ENCODE results near the gene RSAD2. TPM values are rescaled to one million over a fixed set of nuclear protein-coding genes. Genes with fewer than 3 reads are reported as not detected.

RSAD2 gene
- total and polyA plus RNA-seq, 2 experiments from 2014 or later = 1.1 to 1.3 TPM

DNA sequence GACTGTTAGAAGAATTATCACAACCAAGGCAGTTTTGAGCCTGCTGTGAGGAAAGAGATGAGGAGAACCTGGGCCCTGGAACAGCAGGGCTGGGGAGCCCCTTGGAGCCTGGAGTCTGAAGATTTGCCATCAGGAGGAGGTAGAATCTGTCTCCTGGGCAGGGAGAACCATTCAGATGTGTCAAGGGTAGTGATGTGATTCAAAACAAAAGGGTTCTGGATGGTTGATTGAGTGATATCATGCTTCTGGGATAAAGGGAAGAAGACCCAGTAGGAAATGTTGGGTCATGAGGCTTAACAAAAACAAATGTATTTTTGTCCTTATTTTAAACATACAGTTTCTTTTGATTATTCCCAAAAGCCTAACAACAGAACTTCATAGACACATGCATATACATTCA lies 68.2 kb downstream of the RSAD2 start:
- no peaks in the 10 kb centered on the region for H3K79me2 ChIP-seq
- no peaks in the 10 kb centered on the region for H3K27me3 ChIP-seq
- H4K20me1 ChIP-seq (ENCODE audit: insufficient read depth, poor library complexity, severe bottlenecking) = no peaks in the 10 kb centered on the region
- DNase-seq (ENCODE audit: low spot score) = no peak
- H2AFZ ChIP-seq = no peak overlapping the region
- no peaks in the 10 kb centered on the region for H3K9me2 ChIP-seq (replicated peaks; ENCODE audit: insufficient read depth)
- H3K4me3 ChIP-seq = no peak overlapping the region
- no peaks in the 10 kb centered on the region for H3K36me3 ChIP-seq (replicated peaks; ENCODE audit: insufficient read depth, low read depth)
- no peaks in the 10 kb centered on the region for H3K9me3 ChIP-seq (ENCODE audit: low read depth)
- H3K4me2 ChIP-seq = no peak overlapping the region
- no peaks in the 10 kb centered on the region for H3K4me1 ChIP-seq (ENCODE audit: insufficient read depth)
- no peak overlapping the region for H3K27ac ChIP-seq
- TF ChIP-seq EZH2phosphoT487 (IDR thresholded peaks at IDR 0.05; ENCODE audit: low read depth, severe bottlenecking, unreplicated experiment) (no peak), EZH2 (IDR thresholded peaks at IDR 0.05; ENCODE audit: borderline replicate concordance) (no peak)
- TF ChIP-seq, protein P1, sequence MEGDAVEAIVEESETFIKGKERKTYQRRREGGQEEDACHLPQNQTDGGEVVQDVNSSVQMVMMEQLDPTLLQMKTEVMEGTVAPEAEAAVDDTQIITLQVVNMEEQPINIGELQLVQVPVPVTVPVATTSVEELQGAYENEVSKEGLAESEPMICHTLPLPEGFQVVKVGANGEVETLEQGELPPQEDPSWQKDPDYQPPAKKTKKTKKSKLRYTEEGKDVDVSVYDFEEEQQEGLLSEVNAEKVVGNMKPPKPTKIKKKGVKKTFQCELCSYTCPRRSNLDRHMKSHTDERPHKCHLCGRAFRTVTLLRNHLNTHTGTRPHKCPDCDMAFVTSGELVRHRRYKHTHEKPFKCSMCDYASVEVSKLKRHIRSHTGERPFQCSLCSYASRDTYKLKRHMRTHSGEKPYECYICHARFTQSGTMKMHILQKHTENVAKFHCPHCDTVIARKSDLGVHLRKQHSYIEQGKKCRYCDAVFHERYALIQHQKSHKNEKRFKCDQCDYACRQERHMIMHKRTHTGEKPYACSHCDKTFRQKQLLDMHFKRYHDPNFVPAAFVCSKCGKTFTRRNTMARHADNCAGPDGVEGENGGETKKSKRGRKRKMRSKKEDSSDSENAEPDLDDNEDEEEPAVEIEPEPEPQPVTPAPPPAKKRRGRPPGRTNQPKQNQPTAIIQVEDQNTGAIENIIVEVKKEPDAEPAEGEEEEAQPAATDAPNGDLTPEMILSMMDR (IDR thresholded peaks at IDR 0.05; ENCODE audit: poor library complexity) = no peak

- no peak for DNase-seq (ENCODE audit: low spot score)
- no peaks in the 10 kb centered on the region for H3K9me2 ChIP-seq (replicated peaks; ENCODE audit: insufficient read depth)
- TF ChIP-seq EZH2phosphoT487 (IDR thresholded peaks at IDR 0.05; ENCODE audit: low read depth, severe bottlenecking, unreplicated experiment) = no peak
- no peak for TF ChIP-seq EZH2 (IDR thresholded peaks at IDR 0.05; ENCODE audit: borderline replicate concordance)
- TF ChIP-seq, protein P1 (IDR thresholded peaks at IDR 0.05; ENCODE audit: poor library complexity) = no peak
- WGBS (ENCODE audit: low lambda C conversion rate, missing lambda C conversion rate) = 84% methylated on average over 2 of the region's 2 CpGs
- no peaks in the 10 kb centered on the region for H3K9me3 ChIP-seq (ENCODE audit: low read depth)
- no peaks in the 10 kb centered on the region for H3K4me1 ChIP-seq (ENCODE audit: insufficient read depth)
- H3K4me2 ChIP-seq = no peak overlapping the region
- no peaks in the 10 kb centered on the region for H3K36me3 ChIP-seq (replicated peaks; ENCODE audit: insufficient read depth, low read depth)
- no peaks in the 10 kb centered on the region for H4K20me1 ChIP-seq (ENCODE audit: insufficient read depth, poor library complexity, severe bottlenecking)
- H3K27me3 ChIP-seq = no peaks in the 10 kb centered on the region
- H3K4me3 ChIP-seq = no peak overlapping the region
- no peak overlapping the region for H3K27ac ChIP-seq
- no peak overlapping the region for H2AFZ ChIP-seq
- no peaks in the 10 kb centered on the region for H3K79me2 ChIP-seq
These were observed 69.1 kb downstream of the RSAD2 start for GRCh38 chr2:6946722-6947121.

Other genes starting within 250 kb of the RSAD2 start
- gene CMPK2, start 11.9 kb upstream of the RSAD2 start, total RNA-seq = 5.4 and 7.0 TPM in 2 replicates
- gene CMPK2, start 11.9 kb upstream of the RSAD2 start, polyA plus RNA-seq = 2.6 and 4.1 TPM in 2 replicates
- gene RNF144A, start 39.6 kb downstream of the RSAD2 start, total RNA-seq = 8.3 and 10.1 TPM in 2 replicates
- gene RNF144A, start 39.6 kb downstream of the RSAD2 start, polyA plus RNA-seq = 3.4 and 5.4 TPM in 2 replicates

Measured in hepatocyte (in vitro differentiated cells).